HG03175 (cell line): ENCODE measurements around the gene PHEX.

Experiments
- ATAC-seq: cut with Tn5 transposase; IDR thresholded peaks from one replicate; pipeline ENCODE4 v1.9.1; 2021; ENCODE audit warnings: mild to moderate bottlenecking, moderate library complexity; ENCODE audit not compliant: unreplicated experiment

The PHEX gene

DNA sequence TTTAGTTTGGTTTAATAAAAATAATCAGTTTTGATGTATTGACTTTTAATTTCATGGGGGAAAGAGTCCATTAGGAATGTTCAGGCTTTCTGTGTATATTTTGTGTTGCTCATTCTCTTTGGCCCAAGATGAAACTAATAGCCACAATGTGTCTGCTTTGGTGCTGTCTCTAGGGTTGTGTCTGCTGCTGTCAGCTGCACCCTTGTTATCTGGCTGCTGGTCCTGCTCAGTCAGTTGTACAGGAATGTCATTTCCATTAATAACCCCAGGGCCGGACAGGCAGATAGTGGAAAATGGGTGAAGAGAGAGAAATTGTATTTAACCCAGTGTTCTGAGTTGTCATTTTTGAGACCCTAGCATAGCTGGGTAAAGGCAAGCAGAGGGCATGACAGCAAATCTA lies 115.1 kb downstream of the PHEX start:
- ATAC-seq = no peak

DNA sequence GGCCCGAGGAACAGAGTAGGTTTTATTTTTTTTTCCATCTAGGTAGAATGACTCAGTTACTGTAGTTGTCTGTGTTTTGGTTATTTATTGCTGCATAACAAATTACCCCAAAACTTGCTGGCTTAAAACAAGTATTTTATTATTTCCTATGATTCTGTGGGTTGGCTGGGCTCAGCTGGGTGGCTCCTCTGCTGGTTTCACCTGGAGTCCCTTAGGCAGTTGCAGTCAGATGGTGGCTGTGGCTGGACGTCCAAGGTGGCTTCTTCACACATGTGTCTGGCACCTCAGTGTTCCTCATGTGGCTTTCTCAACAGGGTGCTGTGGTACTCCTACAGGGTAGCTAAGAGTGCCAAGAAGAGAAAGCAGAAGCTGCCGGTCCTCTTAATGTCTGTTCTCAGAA lies 115.8 kb downstream of the PHEX start:
- ATAC-seq = no peak

DNA sequence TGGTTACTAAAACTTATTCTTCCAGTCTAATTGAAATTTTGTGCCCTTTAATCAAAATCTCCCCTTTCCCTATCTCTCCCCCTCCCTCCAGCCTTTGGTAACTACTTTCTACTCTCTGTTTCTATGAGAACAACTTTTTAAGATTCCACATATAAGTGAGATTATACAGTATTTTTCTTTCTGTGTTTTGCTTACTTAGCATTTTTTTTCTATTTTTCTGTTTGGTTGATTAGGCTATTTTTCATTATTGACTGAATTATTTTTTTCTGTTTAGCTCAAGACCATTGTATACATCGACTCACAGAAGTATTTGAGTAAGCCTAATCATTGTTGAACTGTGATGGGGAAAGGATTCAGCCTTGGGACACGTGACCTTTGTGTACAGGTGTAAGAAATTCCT lies 116.4 kb downstream of the PHEX start:
- no peak for ATAC-seq

DNA sequence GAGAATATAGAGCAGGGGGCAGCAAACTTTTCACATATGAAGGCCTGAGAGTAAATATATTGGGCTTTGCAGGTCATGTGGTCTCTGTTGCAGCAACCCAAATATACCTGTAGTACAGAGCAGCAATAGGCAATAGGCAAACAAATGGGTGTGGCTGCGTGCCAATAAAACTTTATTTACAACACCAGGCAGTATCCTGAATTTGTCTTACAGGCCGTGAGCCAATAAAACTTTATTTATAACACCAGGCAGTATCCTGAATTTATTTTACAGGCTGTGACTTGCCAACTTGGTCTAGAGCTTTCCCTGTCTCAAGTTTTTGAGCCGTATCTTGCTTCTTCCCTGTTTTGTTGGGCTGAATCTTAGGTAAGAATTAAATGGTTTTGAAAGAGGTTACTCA lies 118.2 kb downstream of the PHEX start:
- no peak for ATAC-seq

DNA sequence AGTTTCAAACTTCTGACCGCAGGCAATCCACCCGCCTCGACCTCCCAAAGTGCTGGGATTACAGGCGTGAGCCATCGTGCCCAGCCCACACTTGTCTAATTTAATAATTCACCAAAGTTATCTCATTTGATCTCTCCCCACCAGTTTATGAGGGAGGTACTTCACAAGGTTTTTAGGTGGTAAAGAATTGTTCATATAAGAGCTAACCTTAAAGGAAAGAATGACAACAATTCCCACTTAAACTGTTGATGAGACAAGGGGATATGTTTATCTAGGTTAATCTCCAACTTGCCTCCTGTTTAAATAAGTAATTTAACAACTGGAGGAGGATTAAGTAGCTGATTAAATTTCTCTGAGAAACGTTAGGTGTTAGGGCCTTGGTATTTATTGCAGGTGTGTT lies 123.0 kb downstream of the PHEX start:
- no peak for ATAC-seq

DNA sequence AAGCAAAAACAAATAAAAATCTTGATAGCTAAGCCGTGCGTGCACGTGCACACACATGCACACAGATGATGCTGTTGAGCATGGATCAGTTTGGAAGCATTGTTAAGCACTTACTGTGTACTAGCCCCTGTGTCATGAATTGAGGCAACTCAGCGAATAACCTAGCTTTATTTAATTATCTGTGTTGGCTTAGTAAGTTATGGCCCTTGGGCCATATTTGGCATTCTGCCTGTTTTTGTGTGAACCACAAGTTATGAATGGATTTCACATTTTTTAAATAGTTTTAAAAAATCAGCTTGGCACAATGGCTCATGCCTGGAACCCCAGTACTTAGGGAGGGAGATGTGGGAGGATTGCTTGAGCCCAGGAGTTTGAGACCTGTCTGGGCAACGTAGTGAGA lies 126.9 kb downstream of the PHEX start:
- ATAC-seq = no peak

DNA sequence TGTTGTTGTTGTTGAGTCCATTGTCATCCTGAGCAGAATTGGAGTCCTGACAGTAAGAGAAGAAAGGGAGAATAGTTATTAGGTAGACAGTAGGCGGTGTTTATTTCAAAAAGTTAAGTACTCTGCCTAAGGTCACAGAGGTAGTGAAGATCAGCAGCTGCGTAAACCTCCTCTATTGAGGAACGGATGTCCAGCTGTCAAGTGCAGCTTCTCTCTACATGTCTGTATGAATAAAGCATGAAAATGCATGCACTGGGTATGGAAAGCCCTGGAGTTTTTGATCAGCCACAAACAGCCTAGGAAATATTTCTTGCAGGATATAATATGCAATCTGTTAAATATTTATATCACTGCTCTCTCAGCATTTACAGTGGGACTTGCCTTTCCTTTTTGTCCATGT lies 131.2 kb downstream of the PHEX start:
- no peak for ATAC-seq

DNA sequence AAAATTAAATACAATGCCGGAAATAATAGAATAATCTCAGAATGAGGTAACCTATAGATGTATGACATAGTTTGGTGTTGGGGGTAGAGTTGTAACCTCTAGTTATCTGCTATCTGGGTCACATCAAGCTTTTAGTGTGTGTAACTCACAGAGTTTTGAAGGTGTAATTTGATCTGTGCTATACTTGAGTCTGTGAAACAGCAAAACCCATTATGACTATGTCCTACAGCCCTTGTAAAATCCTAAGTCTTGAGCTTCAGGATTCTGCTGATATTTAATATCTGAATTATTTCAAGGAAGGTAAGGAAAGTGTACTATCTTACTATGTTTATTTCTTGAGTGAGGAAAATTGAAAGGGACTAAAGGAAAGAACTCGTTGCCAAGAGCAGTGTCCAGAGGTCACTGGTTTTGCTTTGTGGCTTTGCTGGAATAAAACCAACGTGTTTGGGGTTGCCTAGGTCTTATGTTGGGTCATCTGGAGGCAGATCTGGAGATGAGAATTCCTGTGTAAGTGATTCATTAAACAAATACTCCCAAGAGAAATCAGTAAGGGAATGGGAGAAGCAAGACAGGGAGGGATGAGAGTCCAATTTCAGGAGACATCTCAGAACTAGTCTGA lies 132.8 kb downstream of the PHEX start:
- ATAC-seq = no peak

DNA sequence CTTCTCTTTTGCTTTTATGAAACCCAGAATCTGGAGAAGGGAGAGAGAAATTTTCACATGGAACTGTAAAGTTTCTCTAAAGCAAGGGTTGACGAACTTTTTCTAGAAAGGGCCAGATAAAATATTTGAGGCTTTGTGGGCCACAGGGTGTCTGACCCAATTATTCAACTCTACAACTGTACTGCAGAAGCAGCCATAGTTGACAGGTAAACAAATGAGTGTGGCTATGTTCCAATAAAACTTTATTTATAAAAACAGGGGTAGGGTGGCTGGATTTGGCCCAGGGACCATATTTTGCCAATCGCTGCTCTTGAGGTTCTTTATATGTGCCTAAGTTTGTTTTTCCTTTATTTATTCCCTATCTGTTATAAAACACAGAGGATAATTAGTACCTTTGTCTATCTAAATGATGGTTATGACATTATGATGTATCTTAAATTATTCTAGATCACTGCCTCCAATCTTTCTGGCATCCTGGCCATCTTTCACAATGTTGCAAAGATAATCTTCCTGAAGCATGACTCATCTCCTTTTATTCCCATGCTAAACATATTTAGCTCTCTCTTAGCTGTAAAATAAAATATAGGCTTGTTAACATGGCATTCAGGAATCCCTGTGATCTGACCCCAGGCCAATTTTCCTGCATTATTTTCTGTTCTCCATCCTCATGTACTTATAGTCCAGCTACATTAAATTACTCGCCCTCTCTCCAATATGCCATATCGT lies 133.8 kb downstream of the PHEX start:
- ATAC-seq = no peak

DNA sequence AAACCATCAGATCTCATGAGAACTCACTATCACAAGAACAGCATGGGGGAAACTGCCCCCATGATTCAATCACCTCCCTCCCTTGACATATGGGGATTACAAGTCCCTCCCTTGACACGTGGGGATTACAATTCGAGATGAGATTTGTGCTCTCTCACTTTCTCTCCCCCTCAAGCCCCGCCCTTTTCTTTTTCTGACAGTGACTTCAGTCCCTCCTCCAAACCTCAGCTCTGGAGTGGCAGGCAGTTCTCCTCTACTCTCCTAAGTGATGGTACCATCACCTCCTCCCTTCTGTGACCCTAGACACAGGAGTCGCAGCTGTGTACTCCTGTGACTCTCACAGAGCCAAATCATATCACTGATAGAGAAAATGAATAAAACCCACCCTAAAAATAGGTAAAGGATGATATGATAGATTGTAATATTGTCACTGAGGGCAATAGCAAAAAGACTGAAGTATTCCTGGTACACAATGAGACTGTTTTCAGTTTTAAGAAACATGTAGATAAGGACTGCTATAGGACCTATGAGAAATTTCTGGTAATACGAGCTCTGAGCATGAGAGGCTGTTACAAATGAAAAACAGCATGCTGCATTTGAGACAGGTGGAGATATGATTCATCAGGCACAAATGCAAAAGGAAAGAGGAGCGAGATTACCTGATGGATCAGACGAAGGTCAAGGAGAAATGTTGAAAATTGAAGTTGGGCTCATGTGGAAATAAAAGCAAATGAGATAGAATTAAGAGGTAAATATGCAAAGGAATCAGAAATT lies 139.3 kb downstream of the PHEX start:
- no peak for ATAC-seq

DNA sequence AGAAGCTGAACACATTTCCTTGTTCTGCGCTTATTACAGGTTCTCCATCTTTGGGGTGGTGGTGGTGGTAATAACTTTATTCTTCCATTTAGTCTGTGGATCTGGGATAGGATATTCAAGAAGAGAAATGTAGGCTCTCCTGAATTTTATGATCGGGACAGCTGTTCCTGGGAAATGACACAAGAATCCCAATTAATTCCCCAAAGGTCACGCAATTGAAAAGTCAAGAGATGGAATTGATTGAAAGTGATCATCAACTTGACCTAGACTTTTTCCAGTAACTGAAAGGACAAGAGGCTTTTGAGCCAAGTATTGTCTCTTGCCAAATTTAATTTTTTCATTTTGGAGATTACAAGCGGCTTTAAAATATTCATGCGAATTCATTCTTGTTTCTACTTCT lies 141.8 kb downstream of the PHEX start:
- no peak for ATAC-seq

DNA sequence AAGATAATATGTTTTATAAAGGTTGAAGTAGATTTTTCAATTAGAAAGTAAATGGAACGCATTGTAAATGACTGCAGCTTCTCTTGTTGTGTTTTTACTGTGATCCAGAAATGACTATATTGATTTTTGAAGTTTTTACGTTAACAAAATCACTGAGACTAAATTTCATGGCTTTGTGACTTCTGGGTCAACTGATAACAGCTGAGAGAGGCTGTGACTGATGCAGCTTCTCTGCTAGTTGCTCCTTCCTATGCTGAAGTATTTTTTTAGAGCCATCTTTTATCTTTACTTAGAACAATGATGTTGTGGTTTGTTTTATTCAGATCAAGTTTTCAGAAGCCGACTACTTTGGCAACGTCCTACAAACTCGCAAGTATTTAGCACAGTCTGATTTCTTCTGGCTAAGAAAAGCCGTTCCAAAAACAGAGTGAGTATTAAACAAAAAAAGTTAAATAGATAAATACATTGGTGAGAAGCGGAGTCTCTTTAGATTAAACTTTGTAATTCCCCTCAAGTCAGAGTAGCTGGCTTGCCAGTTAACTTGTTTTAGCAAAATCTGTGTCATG lies 145.9 kb downstream of the PHEX start:
- ATAC-seq = no peak

DNA sequence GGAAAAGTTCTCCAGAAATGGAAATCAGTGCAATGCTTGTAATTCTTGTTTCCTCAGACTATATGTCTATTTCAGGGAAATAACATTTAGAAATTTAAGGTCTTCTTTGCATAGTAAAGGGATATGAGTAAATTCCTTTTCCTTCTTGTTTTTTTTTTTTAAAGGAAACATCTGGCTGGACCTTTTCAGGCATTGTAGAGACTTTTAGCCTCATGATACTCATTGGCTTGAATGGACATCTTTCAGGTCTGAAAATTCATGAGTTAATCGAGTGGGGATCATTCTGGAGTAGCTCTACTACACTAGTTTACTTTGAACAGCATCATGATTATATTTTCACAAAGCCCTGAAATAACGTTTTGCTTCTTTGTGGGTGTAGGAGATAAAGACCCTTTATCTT lies 152.0 kb downstream of the PHEX start:
- no peak for ATAC-seq

DNA sequence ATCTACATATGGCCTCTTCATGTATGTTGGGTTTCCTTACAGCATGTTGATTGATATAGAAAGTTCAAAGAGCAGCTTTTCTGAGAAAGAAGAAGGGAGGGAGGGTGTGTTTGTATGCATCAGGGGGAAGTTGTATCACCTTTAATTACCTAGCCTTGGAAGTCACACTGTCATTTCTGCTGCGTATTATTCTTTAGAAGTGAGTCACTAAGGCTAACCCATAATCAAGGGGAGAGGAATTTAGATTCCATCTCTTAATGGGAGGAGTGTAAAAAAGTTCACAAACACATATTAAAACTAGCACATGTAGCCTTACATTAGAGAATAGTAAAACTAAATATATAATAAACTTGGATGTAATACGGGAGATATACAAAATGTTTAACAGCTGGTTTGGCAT lies 154.0 kb downstream of the PHEX start:
- no peak for ATAC-seq

DNA sequence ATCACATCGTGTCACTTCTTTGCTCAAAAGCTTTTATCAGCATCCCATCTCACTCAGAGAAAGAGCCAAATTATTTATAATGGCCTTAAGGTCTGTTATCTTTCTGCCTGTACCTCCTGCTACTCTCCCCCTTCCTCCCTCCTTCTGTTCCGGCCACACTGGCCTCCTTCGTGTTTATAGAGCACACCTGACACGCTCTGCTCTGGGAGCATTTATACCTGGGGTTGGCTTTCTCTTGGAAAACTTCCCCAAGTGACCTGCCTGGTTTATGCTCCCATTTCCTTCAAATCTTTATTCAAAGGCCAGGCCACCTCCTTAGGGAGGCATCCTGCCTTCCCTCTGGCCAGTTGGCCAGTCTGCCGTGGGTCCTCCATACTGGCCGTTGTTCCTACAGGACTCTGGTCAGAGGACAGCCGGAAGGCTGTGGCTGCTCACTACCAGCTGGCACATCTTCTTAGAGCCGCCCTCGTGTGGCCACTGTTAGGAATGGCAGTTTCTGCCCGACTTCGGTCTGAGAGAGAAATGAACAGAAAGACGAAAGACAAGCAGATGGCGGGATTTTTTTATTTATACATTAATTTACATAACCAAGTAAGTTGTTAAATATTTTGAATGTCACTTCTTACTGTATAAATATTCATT lies 160.4 kb downstream of the PHEX start:
- peak; percentile 98 for ATAC-seq

DNA sequence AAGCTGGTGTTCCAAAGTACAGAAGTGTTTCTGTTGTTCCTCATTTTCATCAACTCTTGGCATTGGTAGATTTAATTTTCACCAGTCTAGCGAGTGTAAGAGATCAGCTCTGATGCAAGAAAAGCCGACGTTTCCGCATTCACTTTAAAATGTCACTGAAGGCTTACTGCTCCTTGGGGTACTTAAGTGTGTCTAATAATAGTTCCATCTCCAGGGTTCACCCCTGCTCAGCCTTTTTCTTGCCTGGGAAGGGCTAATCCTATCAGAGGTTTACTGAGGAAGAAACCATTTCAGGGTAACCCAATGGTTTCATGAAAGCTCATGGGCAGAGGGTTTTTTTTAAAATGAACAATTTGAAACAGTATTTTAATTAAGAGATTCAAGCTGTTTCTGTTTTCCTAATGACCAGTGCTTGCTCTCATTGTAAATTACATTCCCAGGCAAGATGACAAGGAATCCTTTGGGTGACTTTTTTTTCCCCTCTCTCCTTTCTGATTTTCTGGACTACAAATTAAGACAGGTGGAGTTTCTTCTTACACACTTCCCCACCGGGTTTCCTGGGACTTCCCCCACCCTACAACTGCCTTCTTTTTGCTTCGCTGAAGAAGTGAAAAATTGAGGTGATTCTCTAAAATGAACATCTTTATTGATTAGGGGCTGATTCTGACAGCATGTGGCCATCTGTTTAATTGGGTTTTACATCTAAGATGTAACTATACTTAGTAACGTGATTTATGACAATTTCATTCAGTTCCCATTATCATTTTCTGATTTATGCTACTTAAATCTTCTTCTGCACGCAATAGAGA lies 161.9 kb downstream of the PHEX start:
- ATAC-seq = no peak

DNA sequence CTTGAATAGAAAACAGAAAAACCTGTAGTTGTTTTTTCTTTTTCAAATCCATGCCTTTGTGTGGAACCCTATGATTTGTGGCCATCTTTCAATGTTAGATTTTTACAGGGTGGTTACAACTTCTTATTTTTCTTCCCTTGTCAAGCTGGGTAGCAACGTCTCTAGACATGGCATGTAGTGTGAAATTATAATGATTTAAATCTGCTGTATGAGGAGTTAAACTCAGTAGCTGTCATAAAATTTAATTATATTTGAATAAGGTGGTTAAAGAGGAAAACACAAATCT lies 162.5 kb downstream of the PHEX start:
- no peak for ATAC-seq

DNA sequence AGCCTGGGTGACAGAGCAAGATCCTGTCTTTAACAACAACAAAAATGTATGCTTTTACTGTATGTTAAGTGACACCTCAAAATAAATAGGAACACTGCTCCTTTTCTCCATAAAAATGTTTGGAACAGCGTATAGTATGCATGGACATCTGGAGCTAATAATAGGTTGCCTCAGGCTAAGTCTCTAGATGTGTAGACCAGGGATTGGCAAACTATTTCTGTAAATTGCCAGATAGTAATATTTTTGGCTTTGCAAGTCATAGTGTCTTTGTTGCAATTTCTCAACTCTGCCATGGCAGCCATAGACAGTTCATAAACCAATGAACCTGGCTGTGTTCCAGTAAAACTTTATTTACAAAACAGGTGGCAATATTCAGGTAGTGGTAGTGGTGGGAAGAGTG lies 164.0 kb downstream of the PHEX start:
- ATAC-seq = no peak

DNA sequence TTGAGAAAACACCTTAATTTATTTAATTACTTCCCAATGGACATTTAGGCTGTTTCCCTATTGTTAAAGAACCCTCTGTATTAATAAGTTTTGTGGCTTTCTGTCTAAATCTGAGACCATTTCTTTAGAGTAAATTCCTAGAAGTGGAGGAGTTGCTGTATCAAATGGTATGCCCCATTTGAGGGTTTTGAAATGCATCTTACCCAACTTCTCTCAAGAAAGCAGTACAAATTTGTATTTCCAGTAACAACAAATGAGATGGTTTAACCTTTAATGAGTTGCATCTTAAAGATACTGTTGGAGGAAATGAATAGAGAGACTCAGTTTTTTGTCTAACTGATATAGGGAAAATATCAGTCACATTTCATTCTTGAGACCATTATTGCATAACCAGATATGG lies 170.1 kb downstream of the PHEX start:
- no peak for ATAC-seq

DNA sequence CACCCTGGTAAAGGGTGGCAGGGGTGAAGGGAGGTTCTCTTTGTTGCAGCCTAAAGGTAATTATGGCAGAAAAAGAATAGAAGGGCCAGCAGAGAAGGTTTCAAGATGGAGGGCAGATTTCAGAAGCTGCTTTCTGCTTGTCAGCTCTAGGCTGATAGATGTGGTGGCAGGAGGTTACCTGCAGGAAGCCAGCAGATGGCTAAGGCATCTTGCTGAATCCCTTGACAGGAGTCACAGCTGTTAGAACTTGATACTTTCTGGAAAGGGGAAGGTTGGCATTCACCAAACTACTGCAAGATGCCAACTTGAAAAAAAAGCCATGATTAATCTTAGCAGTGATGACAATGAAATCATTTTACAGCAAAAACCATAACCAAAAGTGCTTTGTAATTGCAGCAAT lies 171.1 kb downstream of the PHEX start:
- no peak for ATAC-seq

DNA sequence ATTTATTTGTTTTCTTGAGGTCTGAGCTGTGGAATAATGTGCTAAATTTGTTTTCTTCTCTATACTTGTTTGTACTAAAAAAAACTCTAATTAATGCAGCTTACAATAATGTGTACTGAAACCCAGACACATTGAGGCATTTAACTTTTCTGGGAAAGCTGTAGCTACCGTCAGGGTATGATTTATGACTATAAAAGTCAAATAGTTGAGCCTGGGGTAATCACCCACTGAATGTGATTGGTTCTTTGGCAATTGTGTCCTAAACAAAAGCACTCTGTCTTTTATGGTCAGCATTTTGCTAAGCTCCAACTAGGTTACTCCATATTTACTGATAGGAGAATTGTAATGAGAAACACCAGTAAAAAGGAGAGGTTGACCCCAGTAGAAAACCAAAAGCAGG lies 174.7 kb downstream of the PHEX start:
- ATAC-seq = no peak
